ENCODE measurements around the gene TMEM178B. TPM values are rescaled to one million over a fixed set of nuclear protein-coding genes. Genes with fewer than 3 reads are reported as not detected.

TMEM178B gene
- total and polyA plus RNA-seq, 12 donors, result 0.24 to 4.9 (median 2.1) TPM

DNA sequence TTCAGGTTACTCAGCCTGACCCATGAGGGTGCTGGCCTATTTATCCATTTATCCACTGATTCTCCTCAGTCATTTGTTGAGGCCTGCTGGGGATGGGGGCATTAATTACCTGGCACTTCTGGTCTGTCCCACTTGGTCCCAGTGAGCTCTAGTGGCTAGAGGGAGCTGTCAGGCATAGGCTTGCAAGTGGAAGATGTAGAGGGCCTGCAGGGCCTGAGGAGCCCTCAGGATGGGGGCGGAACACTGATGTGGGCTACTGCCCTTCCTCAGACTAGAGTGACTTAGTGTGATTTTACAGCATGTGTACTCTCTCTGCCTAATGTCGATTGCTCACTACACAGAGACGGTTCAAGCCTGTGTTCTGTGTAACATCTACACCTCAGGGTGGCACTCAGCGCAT lies 45.3 kb downstream of the TMEM178B start:
- no peak overlapping the region for H3K27ac ChIP-seq
- no peaks in the 10 kb centered on the region for H3K9me3 ChIP-seq (replicated peaks in 1 of 3)
- H3K36me3 ChIP-seq (replicated peaks in 1 of 2), result no peaks in the 10 kb centered on the region
- H3K4me1 ChIP-seq (replicated peaks in 1 of 2), result no peaks in the 10 kb centered on the region
- H3K27me3 ChIP-seq, result no peaks in the 10 kb centered on the region
- TF ChIP-seq, protein P1, sequence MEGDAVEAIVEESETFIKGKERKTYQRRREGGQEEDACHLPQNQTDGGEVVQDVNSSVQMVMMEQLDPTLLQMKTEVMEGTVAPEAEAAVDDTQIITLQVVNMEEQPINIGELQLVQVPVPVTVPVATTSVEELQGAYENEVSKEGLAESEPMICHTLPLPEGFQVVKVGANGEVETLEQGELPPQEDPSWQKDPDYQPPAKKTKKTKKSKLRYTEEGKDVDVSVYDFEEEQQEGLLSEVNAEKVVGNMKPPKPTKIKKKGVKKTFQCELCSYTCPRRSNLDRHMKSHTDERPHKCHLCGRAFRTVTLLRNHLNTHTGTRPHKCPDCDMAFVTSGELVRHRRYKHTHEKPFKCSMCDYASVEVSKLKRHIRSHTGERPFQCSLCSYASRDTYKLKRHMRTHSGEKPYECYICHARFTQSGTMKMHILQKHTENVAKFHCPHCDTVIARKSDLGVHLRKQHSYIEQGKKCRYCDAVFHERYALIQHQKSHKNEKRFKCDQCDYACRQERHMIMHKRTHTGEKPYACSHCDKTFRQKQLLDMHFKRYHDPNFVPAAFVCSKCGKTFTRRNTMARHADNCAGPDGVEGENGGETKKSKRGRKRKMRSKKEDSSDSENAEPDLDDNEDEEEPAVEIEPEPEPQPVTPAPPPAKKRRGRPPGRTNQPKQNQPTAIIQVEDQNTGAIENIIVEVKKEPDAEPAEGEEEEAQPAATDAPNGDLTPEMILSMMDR (IDR thresholded peaks at IDR 0.05), result no peak
- no peak for TF ChIP-seq POLR2A (IDR thresholded peaks at IDR 0.05)
- DNase-seq, result no peak
- WGBS, 4 donors, result 85 to 95% (median 90%) methylated on average over 4 of the region's 4 CpGs
- intact Hi-C loops (cut with DNase I), result no loop called here
- H3K4me3 ChIP-seq, result no peak overlapping the region

DNA sequence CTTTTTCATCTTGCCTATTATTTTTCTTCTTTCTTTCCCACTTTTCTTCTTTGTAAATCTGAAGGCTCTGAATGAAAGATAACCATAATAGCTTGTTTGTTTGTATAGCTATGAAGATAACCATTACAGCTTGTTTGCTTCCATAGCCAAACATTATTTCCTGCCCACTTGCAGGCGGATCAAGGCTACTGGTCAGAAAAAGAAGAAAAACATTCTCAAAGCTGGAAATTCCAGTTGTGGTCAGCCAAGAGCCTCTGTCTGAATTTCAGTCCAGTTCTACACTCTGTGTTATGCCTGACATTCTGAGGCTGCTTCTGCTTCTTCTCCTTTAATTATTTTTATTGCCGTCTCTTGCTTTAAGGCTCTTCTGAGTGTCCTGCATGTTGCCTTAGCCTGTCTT lies 48.9 kb downstream of the TMEM178B start:
- Histone ChIP-seq H3K27ac (no peak overlapping the region), H3K27me3 (no peaks in the 10 kb centered on the region), H3K4me3 (no peak overlapping the region), H3K36me3 (replicated peaks in 1 of 2) (no peaks in the 10 kb centered on the region), H3K9me3 (replicated peaks in 1 of 3) (no peaks in the 10 kb centered on the region), H3K4me1 (replicated peaks in 1 of 2) (no peaks in the 10 kb centered on the region)
- 71 to 83% (median 76%) methylated on average over 2 of the region's 2 CpGs for whole genome bisulfite sequencing, 4 donors
- intact Hi-C loops (cut with DNase I), result no loop called here
- no peak for DNase-seq
- TF ChIP-seq, protein P1 (IDR thresholded peaks at IDR 0.05), result no peak

DNA sequence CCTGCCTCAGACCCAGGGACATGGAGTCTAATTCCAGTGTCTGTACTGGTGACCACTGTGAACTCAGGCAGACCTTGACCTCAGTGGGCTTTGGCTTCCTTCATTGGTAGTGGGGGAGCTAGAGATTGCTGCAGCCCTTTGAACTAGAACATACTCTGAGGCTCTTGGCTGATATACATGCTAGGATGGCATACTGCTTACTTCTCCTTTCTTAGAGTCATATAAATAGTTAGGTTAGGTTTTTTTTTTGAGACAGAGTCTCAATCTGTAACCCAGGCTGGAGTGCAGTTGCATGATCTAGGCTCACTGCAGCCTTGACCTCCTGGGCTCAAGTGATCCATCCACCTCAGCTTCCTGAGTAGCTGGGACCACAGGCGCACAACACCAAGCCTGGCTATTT lies 49.7 kb downstream of the TMEM178B start:
- no peaks in the 10 kb centered on the region for H3K9me3 ChIP-seq (replicated peaks in 1 of 3)
- H3K4me3 ChIP-seq, result no peak overlapping the region
- WGBS, 4 donors, result 79 to 100% (median 83%) methylated on average over 1 of the region's 1 CpG; no CpG with 5 or more reads in 1 of the 4 donors
- H3K27me3 ChIP-seq, result no peaks in the 10 kb centered on the region
- no peak for TF ChIP-seq POLR2A (IDR thresholded peaks at IDR 0.05)
- TF ChIP-seq, protein P1 (IDR thresholded peaks at IDR 0.05), result no peak
- no peak overlapping the region for H3K27ac ChIP-seq
- no peak for DNase-seq
- H3K4me1 ChIP-seq (replicated peaks in 1 of 2), result no peaks in the 10 kb centered on the region
- intact Hi-C loops (cut with DNase I), result no loop called here
- H3K36me3 ChIP-seq (replicated peaks in 1 of 2), result no peaks in the 10 kb centered on the region

DNA sequence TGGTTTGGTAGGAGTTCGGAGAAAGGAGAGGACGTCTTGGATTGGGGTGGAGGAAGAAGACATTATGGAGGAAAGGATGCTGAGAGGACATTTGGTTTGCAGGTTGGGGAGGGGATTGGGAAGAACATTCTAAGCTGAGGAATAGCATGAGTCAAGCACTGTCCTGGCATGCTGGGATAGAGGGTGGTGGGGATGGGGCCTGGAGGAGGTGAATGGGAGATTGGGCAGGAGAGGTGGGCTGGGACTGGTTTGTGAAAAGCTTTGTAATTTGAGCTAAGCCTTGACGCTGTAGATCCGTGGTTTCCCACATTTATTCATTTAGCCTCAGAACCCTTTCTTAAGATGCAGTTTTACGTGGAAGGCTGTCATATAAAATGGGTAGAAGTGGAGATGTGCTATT lies 52.2 kb downstream of the TMEM178B start:
- no peak overlapping the region for H3K4me3 ChIP-seq
- TF ChIP-seq, protein P1 (IDR thresholded peaks at IDR 0.05), result no peak
- TF ChIP-seq POLR2A (IDR thresholded peaks at IDR 0.05), result no peak
- H3K9me3 ChIP-seq (replicated peaks in 1 of 3), result no peaks in the 10 kb centered on the region
- intact Hi-C loops (cut with DNase I), result no loop called here
- DNase-seq, result no peak
- no peak overlapping the region for H3K27ac ChIP-seq
- no peaks in the 10 kb centered on the region for H3K36me3 ChIP-seq (replicated peaks in 1 of 2)
- no peaks in the 10 kb centered on the region for H3K27me3 ChIP-seq
- no peaks in the 10 kb centered on the region for H3K4me1 ChIP-seq (replicated peaks in 1 of 2)
- 51 to 85% (median 71%) methylated on average over 5 of the region's 5 CpGs for WGBS, 4 donors
